ENCODE results near the gene SERPINA5.
"Not testable (repeated sequence)": the region's sequence is repeated elsewhere in the genome, so short reads cannot be mapped to it uniquely, and the experiment has no call there.

Gene SERPINA5

GRCh38 chr14:94621358-94622134 is 40.3 kb downstream of the SERPINA5 start:
- FAIRE-seq (no peak), DNase-seq (ENCODE audit: insufficient read length, low spot score) (no peak)

- FAIRE-seq (peak; percentile 31), DNase-seq (ENCODE audit: insufficient read length, low spot score) (no peak)
Measured at GRCh38 chr14:94622653-94623421, 41.6 kb downstream of the SERPINA5 start.

GRCh38 chr14:94623422-94623809 is 42.2 kb downstream of the SERPINA5 start:
- FAIRE-seq (no peak), DNase-seq (ENCODE audit: insufficient read length, low spot score) (no peak)

GRCh38 chr14:94623856-94624499 is 42.8 kb downstream of the SERPINA5 start:
- no peak for DNase-seq (ENCODE audit: insufficient read length, low spot score)
- FAIRE-seq = no peak

- no peak for FAIRE-seq
- DNase-seq (ENCODE audit: insufficient read length, low spot score) = no peak
Measured at GRCh38 chr14:94624537-94625352, 43.5 kb downstream of the SERPINA5 start.

GRCh38 chr14:94625353-94625635 is 44.1 kb downstream of the SERPINA5 start:
- DNase-seq (ENCODE audit: insufficient read length, low spot score) (no peak), FAIRE-seq (no peak)

GRCh38 chr14:94628578-94628977 is 47.4 kb downstream of the SERPINA5 start:
- FAIRE-seq (no peak), DNase-seq (ENCODE audit: insufficient read length, low spot score) (no peak)

- DNase-seq (ENCODE audit: insufficient read length, low spot score) (no peak), FAIRE-seq (no peak)
Measured at GRCh38 chr14:94630396-94630795, 49.2 kb downstream of the SERPINA5 start.

- FAIRE-seq (no peak), DNase-seq (ENCODE audit: insufficient read length, low spot score) (no peak)
Measured at GRCh38 chr14:94631050-94631449, 49.8 kb downstream of the SERPINA5 start.

GRCh38 chr14:94631536-94632304 is 50.5 kb downstream of the SERPINA5 start:
- DNase-seq (ENCODE audit: insufficient read length, low spot score) = no peak
- no peak for FAIRE-seq

GRCh38 chr14:94632305-94632590 is 51.0 kb downstream of the SERPINA5 start:
- no peak for DNase-seq (ENCODE audit: insufficient read length, low spot score)
- FAIRE-seq = peak; percentile 4

GRCh38 chr14:94633121-94633520 is 51.9 kb downstream of the SERPINA5 start:
- no peak for DNase-seq (ENCODE audit: insufficient read length, low spot score)
- no peak for FAIRE-seq

GRCh38 chr14:94635154-94635553 is 53.9 kb downstream of the SERPINA5 start:
- no peak for FAIRE-seq
- no peak for DNase-seq (ENCODE audit: insufficient read length, low spot score)

- DNase-seq (ENCODE audit: insufficient read length, low spot score) = no peak
- FAIRE-seq = no peak
Measured at GRCh38 chr14:94636744-94637412, 55.7 kb downstream of the SERPINA5 start.

- not testable (repeated sequence) for FAIRE-seq; DNase-seq (ENCODE audit: insufficient read length, low spot score)
Measured at GRCh38 chr14:94637814-94638213, 56.6 kb downstream of the SERPINA5 start.

- FAIRE-seq = no peak
Measured at GRCh38 chr14:94638339-94638738, 57.1 kb downstream of the SERPINA5 start.

GRCh38 chr14:94638961-94639817 is 58.0 kb downstream of the SERPINA5 start:
- DNase-seq (ENCODE audit: insufficient read length, low spot score) = no peak
- no peak for FAIRE-seq

More at GRCh38 chr14:94638339-94638738, 57.1 kb downstream of the SERPINA5 start:
- no peak for DNase-seq (ENCODE audit: insufficient read length, low spot score)

- DNase-seq (ENCODE audit: insufficient read length, low spot score) (no peak), FAIRE-seq (no peak)
Measured at GRCh38 chr14:94640721-94641631, 59.8 kb downstream of the SERPINA5 start.

All from HTR-8/SVneo (cell line).